Measurements from ENCODE around the gene RPGRIP1.
"Not testable (repeated sequence)": the region's sequence is repeated elsewhere in the genome, so short reads cannot be mapped to it uniquely, and the experiment has no call there.

The RPGRIP1 gene

DNA sequence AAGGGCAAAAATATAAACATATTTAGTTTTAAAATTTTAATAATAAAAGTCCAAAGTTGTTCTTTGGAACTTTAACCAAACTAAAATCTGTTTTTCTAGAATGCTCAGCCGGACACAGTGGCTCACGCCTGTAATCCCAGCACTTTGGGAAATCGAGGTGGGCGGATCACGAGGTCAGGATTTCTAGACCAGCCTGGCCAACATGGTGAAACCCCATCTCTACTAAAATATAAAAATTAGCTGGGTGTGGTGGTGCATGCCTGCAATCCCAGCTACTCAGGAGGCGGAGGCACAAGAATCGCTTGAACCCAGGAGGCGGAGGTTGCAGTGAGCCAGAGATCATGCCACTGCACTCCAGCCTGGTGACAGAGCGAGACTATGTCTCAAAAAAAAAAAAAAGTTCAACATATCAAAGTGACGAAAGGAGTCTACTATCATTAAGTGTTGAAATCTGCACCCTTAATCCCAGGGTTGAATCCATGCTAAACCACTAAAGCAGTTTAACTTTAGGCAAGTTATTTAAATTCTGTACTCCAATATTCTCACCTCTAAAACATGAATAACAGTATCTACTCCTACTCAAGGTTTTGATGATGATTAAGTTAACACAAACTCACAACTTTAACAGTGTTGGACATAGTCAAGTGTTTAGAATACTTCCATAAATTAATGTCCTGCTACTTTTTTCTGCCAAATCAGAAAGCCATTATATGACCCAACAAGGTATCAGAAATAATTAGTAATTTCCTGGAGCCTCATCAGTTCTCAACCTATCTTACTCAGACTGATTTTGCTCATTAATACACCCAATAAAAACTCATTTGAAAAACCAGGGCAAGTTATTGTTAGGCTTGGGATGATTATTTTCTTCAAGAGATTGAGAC is 21.6 kb upstream of the RPGRIP1 start:
- DNase-seq (ENCODE audit: low read depth in 1 of 2, low spot score in 1 of 2), result no peak

DNA sequence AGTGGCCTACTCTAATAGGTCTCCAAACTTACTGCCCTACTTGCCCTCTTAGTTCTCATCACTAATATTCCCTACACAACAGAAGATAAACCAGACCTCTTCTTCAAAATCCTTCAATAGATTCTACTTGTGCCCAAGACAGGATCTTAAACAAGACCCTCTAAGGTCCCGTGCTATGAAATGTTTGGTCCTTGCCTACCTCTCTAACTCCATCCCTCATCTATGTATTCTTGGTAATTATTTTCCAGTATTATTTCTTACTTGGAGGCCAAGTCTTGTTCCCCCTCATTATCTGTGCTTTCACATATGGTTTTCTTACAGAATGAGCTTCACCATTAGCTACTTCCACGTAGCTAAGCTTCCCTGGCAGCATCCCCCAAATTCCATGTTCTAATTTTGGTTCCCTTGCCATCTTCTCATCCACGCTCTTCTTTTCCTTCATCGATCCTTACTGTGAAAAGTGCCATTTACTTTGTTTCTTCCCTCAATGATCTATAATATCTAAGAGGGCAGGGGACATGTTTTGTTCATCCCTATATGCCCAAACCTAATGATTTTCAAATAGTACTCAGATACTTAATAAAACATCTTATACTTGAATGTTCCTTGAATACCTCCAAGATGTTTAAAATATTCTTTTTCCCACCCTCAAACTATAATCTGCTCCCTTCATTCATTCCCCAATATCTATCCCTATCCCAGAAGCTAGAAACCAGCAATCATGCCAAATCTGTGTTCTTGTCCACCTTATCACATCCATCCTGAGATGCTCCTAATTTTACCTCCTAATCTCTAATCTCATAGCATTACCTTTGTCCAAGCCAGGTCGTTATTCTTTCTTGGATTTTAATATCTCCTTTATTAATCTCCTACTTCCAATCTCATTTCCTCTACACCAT is 20.7 kb upstream of the RPGRIP1 start:
- DNase-seq (ENCODE audit: low read depth in 1 of 2, low spot score in 1 of 2), result no peak

DNA sequence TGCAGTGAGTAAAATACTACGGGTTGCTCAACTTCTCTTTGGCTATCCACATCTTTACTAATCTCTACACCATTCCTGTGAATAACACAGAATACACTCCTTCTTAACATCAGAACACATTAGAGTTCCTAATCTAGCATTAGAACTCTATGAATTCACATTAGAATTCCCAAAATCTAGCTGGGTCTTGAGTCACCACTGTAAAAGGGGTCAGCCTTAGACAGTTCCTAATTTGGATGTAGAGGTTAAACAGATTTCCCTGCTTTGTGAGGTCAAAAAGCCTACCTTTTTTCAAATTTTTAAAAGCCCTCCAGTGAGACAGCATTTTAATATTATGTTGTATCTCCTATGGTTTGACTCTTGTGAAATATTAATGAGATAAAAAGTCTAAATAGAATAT is 18.1 kb upstream of the RPGRIP1 start:
- DNase-seq (ENCODE audit: low read depth in 1 of 2, low spot score in 1 of 2), result no peak

DNA sequence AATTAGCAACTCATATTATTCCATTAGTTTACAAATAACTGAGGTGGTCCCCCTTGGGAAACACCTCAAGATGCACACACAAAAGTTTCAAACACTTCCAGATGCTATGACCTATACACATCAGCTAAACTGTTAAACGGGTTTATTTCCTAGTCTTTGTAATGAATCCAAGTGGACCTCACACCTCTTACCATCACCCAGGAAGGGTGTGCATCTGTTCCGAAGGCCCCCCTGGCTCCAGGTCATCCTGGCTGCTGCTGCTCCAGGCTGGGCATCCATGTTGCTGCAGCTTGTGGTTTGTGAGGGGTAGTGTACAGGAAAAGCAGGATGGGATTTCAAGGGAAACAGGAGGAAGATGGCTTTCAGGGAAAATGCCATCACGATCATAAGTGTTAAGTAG is 17.5 kb upstream of the RPGRIP1 start:
- no peak for DNase-seq (ENCODE audit: low read depth in 1 of 2, low spot score in 1 of 2)

DNA sequence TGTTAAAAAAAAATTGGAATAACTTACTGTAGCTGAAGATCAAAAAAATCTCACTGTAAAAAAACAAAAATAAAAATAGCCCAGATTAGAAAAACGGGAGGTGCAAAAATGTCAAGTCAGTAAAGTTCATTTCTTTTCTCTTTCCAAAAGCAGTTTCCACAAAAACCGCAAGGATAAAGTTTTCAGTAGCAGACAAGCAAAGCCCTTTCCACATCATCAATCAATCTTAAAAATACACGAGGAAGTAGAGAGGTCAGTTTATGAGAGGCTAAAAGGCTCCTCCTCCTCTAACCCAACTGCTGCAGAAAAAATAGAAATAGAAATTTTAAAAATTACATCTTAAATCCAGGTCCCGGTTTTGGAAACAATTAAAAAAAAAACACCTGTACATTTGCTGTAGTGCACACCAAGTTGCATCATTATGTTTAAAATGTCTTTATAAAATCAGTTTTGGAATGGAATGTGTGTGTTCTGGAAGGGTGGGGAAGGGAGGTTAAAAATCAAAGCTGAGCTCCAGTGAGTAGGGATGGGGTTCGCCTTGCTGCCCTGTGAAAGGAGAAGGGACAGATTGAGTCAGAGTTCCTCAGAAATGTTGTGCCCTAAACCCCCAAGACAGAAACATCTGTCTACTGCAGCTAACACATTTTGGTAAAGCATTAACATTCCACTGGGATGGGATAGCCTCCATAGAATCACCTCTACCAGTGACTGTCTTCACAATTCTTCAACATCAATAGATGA is 16.4 kb upstream of the RPGRIP1 start:
- DNase-seq (ENCODE audit: low read depth in 1 of 2, low spot score in 1 of 2), result no peak

- DNase-seq (ENCODE audit: low read depth in 1 of 2, low spot score in 1 of 2), result no peak
These were observed 15.7 kb upstream of the RPGRIP1 start for GRCh38 chr14:21264025-21264801.

DNA sequence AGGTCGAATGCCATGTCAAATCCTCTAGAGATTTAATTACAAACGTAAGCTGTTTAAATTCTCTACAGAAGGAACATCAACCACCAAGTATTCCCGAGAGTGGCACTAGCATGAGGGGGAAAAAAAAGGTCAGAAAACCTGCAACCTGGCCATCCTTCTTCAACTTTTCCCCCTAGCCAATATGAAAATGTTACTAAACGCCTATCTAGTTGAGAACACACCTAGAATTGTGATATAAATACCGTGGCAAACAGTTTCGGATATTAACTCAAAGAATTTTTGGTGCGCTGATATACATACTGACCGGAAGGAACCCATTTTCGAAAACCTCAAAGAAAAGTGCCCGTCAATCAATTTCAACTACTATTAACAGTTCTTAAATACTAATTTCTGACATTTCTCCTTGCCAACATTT is 12.4 kb upstream of the RPGRIP1 start:
- DNase-seq (ENCODE audit: low read depth in 1 of 2, low spot score in 1 of 2), result no peak

- no peak for DNase-seq (ENCODE audit: low read depth in 1 of 2, low spot score in 1 of 2)
These were observed 11.8 kb upstream of the RPGRIP1 start for GRCh38 chr14:21267886-21268616.

DNA sequence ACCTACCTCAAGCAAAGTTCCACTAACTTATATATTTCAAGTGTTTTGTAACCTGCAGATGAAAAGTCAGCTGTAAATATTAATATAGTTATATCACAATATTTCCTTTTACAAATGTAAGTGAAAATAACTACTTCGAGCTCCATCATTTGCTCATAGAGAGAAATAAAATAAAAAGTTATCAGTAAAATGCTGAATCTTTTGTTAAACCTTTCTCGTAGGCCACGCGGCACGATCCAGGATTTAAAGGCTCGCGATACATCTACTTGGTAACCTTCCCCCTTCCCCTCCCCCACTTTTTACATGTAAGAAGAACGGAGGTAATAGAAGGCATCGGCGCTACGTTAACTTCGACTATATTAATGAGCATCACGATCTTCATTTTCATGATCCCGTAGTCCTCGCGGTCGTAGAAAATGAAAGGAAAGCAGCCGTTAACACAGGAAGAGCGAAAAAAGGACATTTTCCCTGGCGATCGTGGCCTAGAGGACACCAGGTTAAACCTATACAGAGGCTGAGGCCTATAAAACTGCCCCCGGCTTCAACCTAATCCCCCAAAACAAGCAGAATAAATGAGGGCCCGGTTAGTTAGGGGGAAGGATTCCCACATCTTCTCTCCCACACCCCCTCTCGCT is 11.1 kb upstream of the RPGRIP1 start:
- DNase-seq (ENCODE audit: low read depth in 1 of 2, low spot score in 1 of 2), result peak in 1 of 2 donors; percentile 35

GRCh38 chr14:21269252-21270046 is 10.4 kb upstream of the RPGRIP1 start, which contains the start of gene HNRNPC:
HNRNPC (minus strand) TSS chr14:21269442; CDS start chr14:21234193, 35,249 bp downstream.
- DNase-seq (ENCODE audit: low read depth in 1 of 2, low spot score in 1 of 2), result peak; percentile 100

DNA sequence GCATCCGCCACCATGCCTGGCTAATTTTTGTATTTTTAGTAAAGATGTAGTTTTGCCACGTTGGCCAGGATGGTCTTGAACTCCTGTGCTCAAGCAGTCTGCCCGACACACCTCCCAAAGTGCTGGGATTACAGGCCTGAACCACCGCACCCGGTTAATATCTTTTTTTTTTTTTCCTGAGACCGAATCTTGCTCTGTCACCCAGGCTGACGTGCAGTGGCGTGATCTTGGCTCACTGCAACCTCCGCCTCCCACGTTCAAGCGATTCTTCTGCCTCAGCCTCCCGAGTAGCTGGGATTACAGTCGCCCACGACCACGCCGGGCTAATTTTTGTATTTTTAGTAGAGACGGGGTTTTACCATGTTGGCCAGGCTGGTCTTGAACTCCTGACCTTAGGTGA is 7.2 kb upstream of the RPGRIP1 start:
- not testable (repeated sequence) for DNase-seq (ENCODE audit: low read depth in 1 of 2, low spot score in 1 of 2)

- DNase-seq (ENCODE audit: low read depth in 1 of 2, low spot score in 1 of 2), result no peak
These were observed 4.5 kb upstream of the RPGRIP1 start for GRCh38 chr14:21275261-21275858.

DNA sequence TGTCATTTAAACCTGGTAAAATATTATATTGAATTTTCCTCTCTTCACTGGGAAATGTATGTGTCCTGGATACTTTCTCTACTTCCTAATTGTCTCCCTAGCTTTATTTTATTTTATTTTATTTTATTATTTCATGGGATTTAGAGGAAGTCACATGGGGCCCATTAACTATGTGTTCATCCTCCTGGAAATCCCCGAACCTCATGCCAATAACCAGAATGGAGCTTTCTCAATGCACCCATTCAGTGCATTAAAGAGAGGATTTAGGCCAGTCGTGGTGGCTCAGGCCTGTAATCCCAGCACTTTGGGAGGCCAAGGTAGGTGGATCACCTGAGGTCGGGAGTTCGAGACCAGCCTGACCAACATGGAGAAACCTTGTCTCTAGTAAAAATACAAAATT is 1.3 kb upstream of the RPGRIP1 start:
- DNase-seq (ENCODE audit: low read depth in 1 of 2, low spot score in 1 of 2), result no peak

DNA sequence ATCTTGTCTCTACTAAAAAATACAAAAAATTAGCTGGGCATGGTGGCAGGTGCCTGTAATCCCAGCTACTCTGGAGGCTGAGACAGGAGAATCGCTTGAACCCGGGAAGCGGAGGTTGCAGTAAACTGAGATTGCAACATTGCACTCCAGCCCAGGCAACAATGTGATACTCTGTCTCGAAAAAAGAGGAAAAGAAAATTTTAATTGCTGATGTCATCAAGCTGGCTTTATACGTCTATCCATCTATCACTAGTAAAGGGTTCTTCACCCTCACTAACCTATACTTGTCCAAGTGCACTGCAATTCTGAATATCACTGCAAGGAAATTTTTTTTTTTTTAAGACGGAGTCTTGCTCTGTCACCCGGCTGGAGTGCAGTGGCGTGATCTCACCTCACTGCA is 2.0 kb downstream of the RPGRIP1 start:
- DNase-seq (ENCODE audit: low read depth in 1 of 2, low spot score in 1 of 2), result not testable (repeated sequence)

GRCh38 chr14:21286516-21286915 is 6.6 kb downstream of the RPGRIP1 start:
- DNase-seq (ENCODE audit: low read depth in 1 of 2, low spot score in 1 of 2), result not testable (repeated sequence)

DNA sequence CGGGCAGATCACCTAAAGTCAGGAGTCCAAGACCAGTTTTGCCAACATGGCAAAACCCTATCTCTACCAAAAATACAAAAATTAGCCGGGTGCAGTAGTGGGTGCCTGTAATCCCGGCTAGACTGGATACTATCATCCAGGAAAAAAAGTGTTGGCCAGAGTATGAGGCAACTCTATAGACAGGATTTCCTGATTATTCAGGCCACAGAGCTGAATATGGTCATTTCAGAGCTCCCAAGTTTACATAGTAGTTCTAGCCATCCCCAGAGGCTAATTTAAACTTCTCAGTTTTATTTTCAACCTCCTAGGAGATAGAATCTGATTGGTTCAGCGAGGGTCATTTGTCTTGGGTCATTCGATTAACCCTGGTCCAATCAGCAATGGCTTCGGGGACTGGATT is 7.3 kb downstream of the RPGRIP1 start:
- DNase-seq (ENCODE audit: low read depth in 1 of 2, low spot score in 1 of 2), result no peak

DNA sequence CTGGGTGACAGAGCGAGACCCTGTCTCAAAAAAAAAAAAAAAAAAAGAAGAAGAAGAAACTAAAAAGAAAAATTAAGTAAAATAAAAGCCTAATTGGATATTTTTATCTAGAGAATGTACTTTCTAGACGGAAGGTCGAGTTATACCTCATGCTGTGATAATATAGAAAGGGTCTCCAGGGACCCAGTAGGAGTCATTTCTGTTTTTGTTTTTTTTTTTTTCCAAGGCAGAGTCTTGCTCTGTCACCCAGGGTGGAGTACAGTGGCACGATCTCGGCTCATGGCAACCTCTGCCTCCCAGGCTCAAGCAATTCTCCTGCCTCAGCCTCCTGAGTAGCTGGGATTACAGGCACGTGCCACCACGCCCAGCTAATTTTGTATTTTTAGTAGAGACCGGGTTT is 14.1 kb downstream of the RPGRIP1 start:
- not testable (repeated sequence) for DNase-seq (ENCODE audit: low read depth in 1 of 2, low spot score in 1 of 2)

GRCh38 chr14:21298358-21298757 is 18.5 kb downstream of the RPGRIP1 start:
- DNase-seq (ENCODE audit: low read depth in 1 of 2, low spot score in 1 of 2), result no peak

Data from activated CD4-positive, alpha-beta T cell treated with anti-CD3 and anti-CD28 coated beads, Interleukin-2, amount 50 U/mL, for 24 hours (primary cell).